GM10248 (cell line): ENCODE results near the gene KCNE3.

Experiments
- CTCF ChIA-PET: fragments of 300-600 bp; sonication (Branson Sonifier 250); formaldehyde crosslinking; extraction: SDS; loops from one replicate; lab custom pipeline; 2021; ENCODE audit warnings: antibody characterized with exemption; lab: Yijun Ruan, JAX
- POLR2A ChIA-PET: fragments of 350-650 bp; sonication (Branson Sonifier 250); formaldehyde crosslinking; extraction: SDS; loops from one replicate; lab custom pipeline; 2020; ENCODE audit warnings: antibody characterized with exemption; lab: Yijun Ruan, JAX
- DNase-seq: peaks from one replicate; pipeline ENCODE4 v3.0.0; 2012; ENCODE audit errors: extremely low spot score
- TF ChIP-seq, protein P1 (sequence below): IDR thresholded peaks from 2 replicates; pipeline ENCODE4 v1.5.1; 2012; ENCODE audit warnings: mild to moderate bottlenecking, low read depth; ENCODE audit errors: extremely low read depth, missing control alignments, control extremely low read depth

KCNE3 gene

DNA sequence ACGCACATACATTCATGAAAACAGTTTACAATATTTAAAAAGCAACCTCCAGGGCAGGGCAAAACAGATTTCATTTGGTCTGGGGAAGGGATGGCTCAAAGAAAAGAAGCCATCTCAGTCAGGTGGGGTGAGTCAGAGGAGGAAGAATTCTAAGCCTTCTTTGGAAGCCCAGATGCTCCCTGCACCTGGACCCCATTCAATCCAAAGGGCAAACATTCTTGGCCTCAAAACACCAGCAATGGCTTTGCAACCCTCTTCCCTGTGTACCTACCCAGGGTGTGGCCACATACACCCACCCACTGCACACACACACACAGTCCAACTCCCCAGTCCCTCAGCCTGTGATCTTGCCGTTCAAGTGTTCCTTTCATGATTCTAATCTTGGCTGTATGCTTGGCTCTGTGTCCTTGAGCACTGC is 2.0 kb downstream of the KCNE3 start:
- CTCF ChIA-PET, result interaction anchor here (5.6 kb wide), 1 partner anchor 14 kb away, joined by 72 read pairs; no protein-coding TSS in a partner anchor
- no peak for DNase-seq
- POLR2A ChIA-PET, result no interaction called here
- TF ChIP-seq, protein P1, sequence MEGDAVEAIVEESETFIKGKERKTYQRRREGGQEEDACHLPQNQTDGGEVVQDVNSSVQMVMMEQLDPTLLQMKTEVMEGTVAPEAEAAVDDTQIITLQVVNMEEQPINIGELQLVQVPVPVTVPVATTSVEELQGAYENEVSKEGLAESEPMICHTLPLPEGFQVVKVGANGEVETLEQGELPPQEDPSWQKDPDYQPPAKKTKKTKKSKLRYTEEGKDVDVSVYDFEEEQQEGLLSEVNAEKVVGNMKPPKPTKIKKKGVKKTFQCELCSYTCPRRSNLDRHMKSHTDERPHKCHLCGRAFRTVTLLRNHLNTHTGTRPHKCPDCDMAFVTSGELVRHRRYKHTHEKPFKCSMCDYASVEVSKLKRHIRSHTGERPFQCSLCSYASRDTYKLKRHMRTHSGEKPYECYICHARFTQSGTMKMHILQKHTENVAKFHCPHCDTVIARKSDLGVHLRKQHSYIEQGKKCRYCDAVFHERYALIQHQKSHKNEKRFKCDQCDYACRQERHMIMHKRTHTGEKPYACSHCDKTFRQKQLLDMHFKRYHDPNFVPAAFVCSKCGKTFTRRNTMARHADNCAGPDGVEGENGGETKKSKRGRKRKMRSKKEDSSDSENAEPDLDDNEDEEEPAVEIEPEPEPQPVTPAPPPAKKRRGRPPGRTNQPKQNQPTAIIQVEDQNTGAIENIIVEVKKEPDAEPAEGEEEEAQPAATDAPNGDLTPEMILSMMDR, result no peak

DNA sequence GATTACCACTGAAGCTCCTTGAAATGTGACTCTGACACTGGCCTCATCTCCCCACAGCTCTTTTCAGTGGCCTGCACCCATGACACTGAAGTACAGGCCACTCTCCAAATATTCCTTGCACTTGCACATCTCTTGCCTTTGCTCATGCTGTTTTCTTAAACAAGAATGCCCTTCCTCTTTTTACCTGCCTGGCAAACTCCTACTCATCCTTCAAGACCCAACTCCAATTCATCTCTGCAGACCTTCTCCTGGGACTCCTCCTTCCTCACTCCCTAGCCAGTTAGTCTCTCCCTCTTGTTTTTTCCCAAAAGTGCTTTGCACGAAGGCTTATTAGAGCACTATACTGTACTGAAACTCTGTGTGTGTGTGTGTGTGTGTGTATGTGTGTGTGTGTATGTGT is 2.6 kb downstream of the KCNE3 start:
- ChIA-PET POLR2A (no interaction called here), CTCF (interaction anchor here (0.9 to 5.6 kb wide), 2 partner anchors 13 to 14 kb away, joined by 3 to 72 read pairs; no protein-coding TSS in a partner anchor)
- DNase-seq, result no peak
- TF ChIP-seq, protein P1, result no peak

DNA sequence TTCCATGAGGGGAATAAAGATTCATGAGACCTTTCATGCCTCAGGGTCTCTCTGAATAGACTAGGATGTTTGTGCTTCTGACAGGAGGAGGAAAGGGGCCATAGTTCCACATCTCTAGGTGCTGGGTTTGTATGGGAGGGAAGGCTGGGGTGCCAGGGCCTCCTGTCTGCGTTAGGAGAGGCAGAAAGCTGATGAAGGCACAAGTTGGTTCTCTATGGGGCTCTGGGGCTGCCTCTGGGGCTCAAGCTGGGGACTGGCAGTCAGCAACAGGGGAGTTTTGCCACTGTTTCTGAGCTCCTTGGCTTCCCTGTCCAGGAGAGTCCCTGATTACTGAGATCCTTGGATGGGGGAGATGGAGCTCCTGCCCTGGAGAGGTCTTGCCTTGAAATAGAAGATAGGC is 4.1 kb downstream of the KCNE3 start:
- ChIA-PET POLR2A (no interaction called here), CTCF (interaction anchor here (0.9 to 5.6 kb wide), 2 partner anchors 12 to 138 kb away, joined by 3 to 72 read pairs; no protein-coding TSS in a partner anchor)
- TF ChIP-seq, protein P1, result no peak
- DNase-seq, result no peak

DNA sequence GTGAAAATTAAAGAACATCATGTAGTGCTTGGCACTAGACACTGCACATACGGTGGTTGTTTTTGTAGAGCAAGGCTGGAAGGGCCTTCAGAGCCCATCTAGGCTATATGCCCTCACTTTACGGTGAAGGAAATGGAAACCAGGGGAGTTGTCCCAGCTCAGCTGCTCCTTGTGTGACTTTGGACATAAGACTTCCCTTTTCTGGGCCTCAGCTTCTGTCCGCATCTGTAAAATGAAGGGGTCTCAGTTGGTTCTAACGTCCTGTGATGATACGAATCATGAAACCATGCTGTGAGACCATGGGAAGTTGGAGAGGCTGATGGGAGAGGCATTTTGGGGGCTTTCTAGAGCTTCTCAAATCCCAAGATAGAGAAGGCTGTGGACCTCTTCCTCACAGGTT is 4.7 kb downstream of the KCNE3 start:
- no peak for DNase-seq
- ChIA-PET CTCF (interaction anchor here (1.0 to 5.6 kb wide), 3 partner anchors 11 to 207 kb away, joined by 5 to 72 read pairs (median 5); no protein-coding TSS in a partner anchor), POLR2A (no interaction called here)
- TF ChIP-seq, protein P1, result no peak

DNA sequence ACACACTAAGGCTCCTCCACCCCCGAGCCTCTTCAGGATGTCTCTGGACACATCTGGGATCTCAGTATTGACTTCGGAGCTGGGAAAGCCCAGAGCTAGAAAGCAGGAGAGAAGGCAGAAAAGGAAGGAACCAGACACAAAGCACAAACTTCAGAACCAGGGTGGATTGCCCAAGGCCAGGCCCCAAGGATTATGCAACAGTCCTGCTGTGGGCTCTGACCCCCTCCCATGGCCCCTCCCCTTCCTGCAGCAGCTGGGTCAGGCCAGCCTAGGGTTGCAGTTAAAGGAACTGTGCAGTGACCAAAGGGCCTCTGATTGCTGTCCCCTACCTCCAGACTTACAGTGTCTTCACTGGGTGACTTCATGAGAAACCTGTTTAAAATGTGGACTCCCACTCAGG is 5.3 kb downstream of the KCNE3 start:
- POLR2A ChIA-PET, result no interaction called here
- TF ChIP-seq, protein P1, result no peak
- CTCF ChIA-PET, result interaction anchor here (0.8 to 5.6 kb wide), 4 partner anchors 11 to 206 kb away, joined by 3 to 72 read pairs (median 5); no protein-coding TSS in a partner anchor
- no peak for DNase-seq

DNA sequence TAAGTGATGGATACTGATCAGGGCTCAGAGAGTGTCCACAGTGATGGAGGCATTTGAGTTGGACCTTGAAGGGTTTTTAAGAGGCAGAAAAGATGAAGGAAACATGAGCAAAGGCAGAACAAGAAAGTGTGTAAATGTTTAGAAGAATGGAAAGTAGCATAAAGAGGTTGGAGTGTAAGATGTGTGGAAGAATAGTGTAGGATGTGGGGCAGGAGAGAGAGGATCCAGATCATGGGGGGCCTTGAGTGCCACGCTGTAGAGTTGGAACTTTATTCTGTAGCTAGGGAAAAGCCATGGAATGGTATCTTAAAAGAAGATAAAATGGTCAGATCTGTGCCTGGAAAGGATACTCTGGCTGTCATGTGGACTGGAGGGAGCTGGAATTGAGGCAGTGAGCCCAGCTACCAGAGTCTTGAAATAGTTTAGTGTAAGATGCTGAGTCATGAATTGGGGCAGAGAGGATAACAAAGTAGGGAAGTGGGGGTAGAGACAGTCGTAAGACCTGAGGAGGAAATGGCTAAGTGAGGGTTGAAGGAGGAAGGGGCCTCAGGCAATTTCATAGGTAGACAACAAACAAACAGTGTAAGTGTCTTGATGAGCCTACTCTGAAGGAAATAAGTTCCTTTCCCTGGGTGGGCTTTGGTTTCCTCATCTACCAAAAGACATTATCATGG is 6.7 kb downstream of the KCNE3 start:
- DNase-seq, result no peak
- TF ChIP-seq, protein P1, result no peak
- ChIA-PET POLR2A (no interaction called here), CTCF (interaction anchor here (1.6 to 5.6 kb wide), 2 partner anchors 9 to 16 kb away, joined by 4 to 72 read pairs; no protein-coding TSS in a partner anchor)
